HepG2 (cell line): ENCODE data around the gene TACC2. TPM values are rescaled to one million over a fixed set of nuclear protein-coding genes. Genes with fewer than 3 reads are reported as not detected.

ENCODE experiments used
- ATAC-seq: fragments of 200-7000 bp; cut with Tn5 transposase; 3 replicates; pipeline ENCODE4 v1.9.1; 2020; ENCODE audit warnings: mild to moderate bottlenecking, moderate library complexity
- BruUV-seq: library from RNA; stranded (reverse); fragments of 400-500 nt; replicated peaks from 2 replicates; lab custom pipeline; 2021; lab: Mats Ljungman, UMichigan
- CTCF ChIA-PET: fragments of 300-600 bp; formaldehyde crosslinking; extraction: SDS; loops from one replicate; lab custom pipeline; 2021; ENCODE audit warnings: low total read pairs, inconsistent platforms, low intra/inter-chr PET ratio; lab: Yijun Ruan, JAX
- POLR2A ChIA-PET: fragments of 350-600 bp; sonication (Branson Sonifier 250); formaldehyde crosslinking; loops from one replicate; lab custom pipeline; 2020; ENCODE audit warnings: antibody characterized with exemption, inconsistent platforms; lab: Yijun Ruan, JAX
- DNase-seq: peaks from one replicate; pipeline ENCODE4 v3.0.0-alpha.2; 2015; ENCODE audit warnings: low spot score
- FAIRE-seq: peaks from 3 replicates; lab custom pipeline; 2011; peaks lifted over from hg19 to GRCh38; lab: Jason Lieb, UNC
- H2AFZ ChIP-seq: one replicate; pipeline ENCODE4 v1.6.1; 2011; ENCODE audit warnings: low read length, inconsistent platforms
- H3K27ac ChIP-seq: fragments of 300-600 bp; 3 replicates; pipeline ENCODE4 v1.8.0; 2011; ENCODE audit warnings: mixed run types, mild to moderate bottlenecking, mixed read lengths, low read length, inconsistent platforms; ENCODE audit not compliant: insufficient read depth; ENCODE audit errors: extremely low read length
- H3K27me3 ChIP-seq, 2 experiments: fragments of 200-600 bp in 1 of 2; 2 replicates in 1 of 2; 3 replicates in 1 of 2; pipeline versions ENCODE4 v1.6.0 to v1.8.0; 2011; ENCODE audit warnings: low read length in 2 of 2, mild to moderate bottlenecking in 2 of 2, moderate library complexity in 2 of 2, inconsistent platforms in 1 of 2; ENCODE audit not compliant: insufficient read depth in 2 of 2, control insufficient read depth in 1 of 2
- H3K36me3 ChIP-seq, 2 experiments: fragments of 200-600 bp in 1 of 2; replicated peaks in 1 of 2; 2 replicates in 1 of 2; 3 replicates in 1 of 2; pipeline versions ENCODE4 v1.5.1 to v1.8.0; 2011; ENCODE audit warnings: low read length in 2 of 2, inconsistent platforms in 1 of 2; ENCODE audit not compliant: insufficient read depth in 2 of 2, control insufficient read depth in 1 of 2
- H3K4me1 ChIP-seq: 2 replicates; pipeline ENCODE4 v1.5.1; 2012; ENCODE audit warnings: low read length, inconsistent platforms; ENCODE audit not compliant: insufficient read depth
- H3K4me2 ChIP-seq: 2 replicates; pipeline ENCODE4 v1.6.0; 2011; ENCODE audit warnings: low read depth, low read length, inconsistent platforms
- H3K4me3 ChIP-seq, 3 experiments: fragments of 200-600 bp in 1 of 3; sonication (generic), shearing (Covaris generic) in 1 of 3; replicated peaks in 1 of 3; 2 replicates each; pipeline ENCODE4 v1.5.1; 2011 to 2016; ENCODE audit warnings: low read length in 3 of 3, inconsistent platforms in 2 of 3, low read depth in 2 of 3, mild to moderate bottlenecking in 2 of 3, control low read depth in 1 of 3, mixed read lengths in 1 of 3; ENCODE audit not compliant: insufficient read depth in 1 of 3
- H3K79me2 ChIP-seq: one replicate; pipeline ENCODE4 v1.6.1; 2011; ENCODE audit warnings: low read length, inconsistent platforms; ENCODE audit not compliant: insufficient read depth
- H3K9ac ChIP-seq: 2 replicates; pipeline ENCODE4 v1.6.0; 2011; ENCODE audit warnings: mild to moderate bottlenecking, low read depth, low read length, inconsistent platforms; ENCODE audit not compliant: insufficient read depth
- H3K9me3 ChIP-seq: 2 replicates; pipeline ENCODE4 v1.5.1; 2012; ENCODE audit warnings: mild to moderate bottlenecking, low read length
- H4K20me1 ChIP-seq: 2 replicates; pipeline ENCODE4 v1.6.0; 2011; ENCODE audit warnings: inconsistent platforms, mild to moderate bottlenecking, low read length, moderate library complexity; ENCODE audit not compliant: insufficient read depth
- ESRRA ChIP-seq: sonication (generic); formaldehyde crosslinking; IDR thresholded peaks from 2 replicates; pipeline ENCODE4 v1.5.1; 2020; ENCODE audit warnings: mild to moderate bottlenecking, low read depth, missing genetic modification reagents
- FOXA3 ChIP-seq: IDR thresholded peaks from 2 replicates; pipeline ENCODE4 v1.6.1; 2016; ENCODE audit warnings: missing genetic modification reagents, missing compliant biosample characterization
- FOXP1 ChIP-seq, 2 experiments: fragments of 450-650 bp in 1 of 2; IDR thresholded peaks; 2 replicates each; pipeline ENCODE4 v1.6.1; 2017 to 2018; ENCODE audit warnings: antibody characterized with exemption in 1 of 2
- GATAD2A ChIP-seq: IDR thresholded peaks from 2 replicates; pipeline ENCODE4 v1.6.1; 2016
- HDAC2 ChIP-seq: sonication (generic); formaldehyde crosslinking; IDR thresholded peaks from 2 replicates; pipeline ENCODE4 v1.4.0; 2020; ENCODE audit warnings: missing genetic modification reagents
- KDM1A ChIP-seq: IDR thresholded peaks from 2 replicates; pipeline ENCODE4 v1.6.1; 2016; ENCODE audit warnings: missing compliant biosample characterization
- NR2F6 ChIP-seq, 2 experiments: IDR thresholded peaks; 2 replicates each; pipeline ENCODE4 v1.6.1; 2016; ENCODE audit warnings: antibody characterized with exemption in 1 of 2, mild to moderate bottlenecking in 1 of 2
- RARA ChIP-seq: IDR thresholded peaks from 2 replicates; pipeline ENCODE4 v1.6.1; 2016; ENCODE audit warnings: missing genetic modification reagents, missing compliant biosample characterization
- SAP130 ChIP-seq: IDR thresholded peaks from 2 replicates; pipeline ENCODE4 v1.6.1; 2016; ENCODE audit warnings: low read depth
- SRSF9 ChIP-seq: fragments of 200-400 bp; formaldehyde crosslinking; IDR thresholded peaks from 2 replicates; pipeline ENCODE4 v1.6.1; 2018; ENCODE audit warnings: borderline replicate concordance, mild to moderate bottlenecking, low read depth, low read length; ENCODE audit not compliant: insufficient read depth, poor library complexity, severe bottlenecking
- ZEB1 ChIP-seq: IDR thresholded peaks from 2 replicates; pipeline ENCODE4 v1.6.1; 2012; ENCODE audit warnings: mild to moderate bottlenecking, low read depth, inconsistent platforms; ENCODE audit not compliant: insufficient replicate concordance
- ZNF263 ChIP-seq: sonication (generic); formaldehyde crosslinking; IDR thresholded peaks from 2 replicates; pipeline ENCODE4 v1.4.0; 2020; ENCODE audit warnings: missing genetic modification reagents
- ZNF296 ChIP-seq: sonication (generic); formaldehyde crosslinking; conservative IDR thresholded peaks from 2 replicates; pipeline ENCODE4 v1.5.0; 2020; ENCODE audit warnings: mild to moderate bottlenecking, missing genetic modification reagents
- ZNF570 ChIP-seq: sonication (generic); formaldehyde crosslinking; IDR thresholded peaks from 2 replicates; pipeline ENCODE4 v1.4.0; 2020; ENCODE audit warnings: mild to moderate bottlenecking, missing genetic modification reagents, borderline replicate concordance
- ZNF747 ChIP-seq: sonication (generic); formaldehyde crosslinking; IDR thresholded peaks from 2 replicates; pipeline ENCODE4 v1.8.1; 2023; ENCODE audit warnings: missing genetic modification reagents, mild to moderate bottlenecking, borderline replicate concordance
- ZNF777 ChIP-seq: sonication (generic); formaldehyde crosslinking; IDR thresholded peaks from 2 replicates; pipeline ENCODE4 v1.4.0; 2020; ENCODE audit warnings: missing genetic modification reagents
- ZNF879 ChIP-seq: sonication (generic); formaldehyde crosslinking; IDR thresholded peaks from 2 replicates; pipeline ENCODE4 v1.8.1; 2023; ENCODE audit warnings: missing genetic modification reagents
- WGBS: methylation state at CpG from one replicate; pipeline ENCODE4 v1.1.6; 2017; ENCODE audit warnings: low lambda C conversion rate; 5-methylcytosine and 5-hydroxymethylcytosine counted together
- in situ Hi-C: cut with HindIII; loops from 2 replicates; pipeline ENCODE4 v1.10.0; 2017; ENCODE audit warnings: low pct_unique_long_range_greater_than_20kb; ENCODE audit not compliant: extremely low pct_ligation_motif_present
- intact Hi-C: fragments of 100-400 bp; cut with micrococcal nuclease; formaldehyde crosslinking; loops from one replicate; pipeline ENCODE4 v1.10.0; 2022; ENCODE audit not compliant: unreplicated experiment
- polyA plus RNA-seq, 8 experiments: library from polyadenylated mRNA; depleted of rRNA in 3 of 8; stranded (reverse) in 7 of 8; unstranded in 1 of 8; fragments of >200 nt; fragmentation: Illumina TruSeq in 4 of 8; extraction: Trizol in 4 of 8; gene quantifications; 2 replicates each; pipeline versions ENCODE4 v1.2.1 to v1.2.3, GENCODE V29; 2011 to 2016; ENCODE audit warnings: low read depth in 4 of 8, missing spikeins in 1 of 8, mixed read lengths in 1 of 8; ENCODE audit not compliant: insufficient read depth in 1 of 8
- total RNA-seq, 5 experiments: library from RNA; depleted of rRNA; stranded (reverse); fragments of >200 nt; fragmentation: Illumina TruSeq; extraction: Trizol; gene quantifications; 2 replicates each; pipeline ENCODE4 v1.2.3, GENCODE V29; 2016; ENCODE audit warnings: low read depth in 1 of 5
- TF ChIP-seq, protein P1 (sequence below): sonication (generic); formaldehyde crosslinking; IDR thresholded peaks from 2 replicates; pipeline ENCODE4 v1.4.0; 2020; ENCODE audit warnings: missing genetic modification reagents
- TF ChIP-seq, protein P2 (sequence below): fragments of 450-650 bp; IDR thresholded peaks from 2 replicates; pipeline ENCODE4 v1.6.1; 2016
- TF ChIP-seq, protein P3 (sequence below): sonication (generic); formaldehyde crosslinking; IDR thresholded peaks from 2 replicates; pipeline ENCODE4 v1.5.0; 2020; ENCODE audit warnings: mild to moderate bottlenecking, missing genetic modification reagents
- TF ChIP-seq, protein P4 (sequence below): IDR thresholded peaks from 2 replicates; pipeline ENCODE4 v1.6.1; 2018; ENCODE audit warnings: missing genetic modification reagents

TACC2 gene
- total and polyA plus RNA-seq, 2 of the 13 experiments (the other 11 are each of a cell fraction or from before 2014, with no cell fraction given) = 11.8 to 16.0 TPM

DNA sequence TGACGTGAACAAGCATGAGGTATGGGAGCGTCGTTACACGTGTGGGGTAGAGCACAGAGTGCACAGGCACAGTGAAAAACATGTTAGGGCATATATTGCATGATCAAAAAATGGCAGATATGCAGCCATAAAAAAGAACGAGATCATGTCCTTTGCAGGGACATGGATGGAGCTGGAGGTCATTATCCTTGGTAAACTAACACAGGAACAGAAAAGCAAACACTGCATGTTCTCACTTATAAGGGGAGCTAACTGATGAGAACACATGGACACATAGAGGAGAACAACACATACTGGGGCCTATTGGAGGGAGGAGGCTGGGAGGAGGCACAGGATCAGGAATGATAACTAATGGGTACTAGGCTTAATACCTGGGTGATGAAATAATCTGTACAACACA is 66.3 kb downstream of the TACC2 start:
- peak overlapping the region; percentile 65 for H3K27ac ChIP-seq
- H2AFZ ChIP-seq = no peak overlapping the region
- H3K79me2 ChIP-seq = no peaks in the 10 kb centered on the region
- H3K9ac ChIP-seq = no peak overlapping the region
- H3K4me1 ChIP-seq = peaks cover 66% of the 10 kb centered on the region
- in situ Hi-C loops (no loop called here), intact Hi-C loops (no loop called here)
- H4K20me1 ChIP-seq = no peaks in the 10 kb centered on the region
- H3K36me3 ChIP-seq = peaks cover 2 to 14% of the 10 kb centered on the region in 2 experiments; a peak in 3 of 5 replicates
- 0 out of 6 replicates have a peak overlapping the region, but pooled peaks of 1 of the 3 experiments have one; percentile 34 for H3K4me3 ChIP-seq
- 68% methylated on average over 5 of the region's 5 CpGs for WGBS
- no peaks in the 10 kb centered on the region for H3K27me3 ChIP-seq
- ATAC-seq (peak; percentile 15), DNase-seq (peak; percentile 49), FAIRE-seq (peak; percentile 64)
- no peaks in the 10 kb centered on the region for H3K9me3 ChIP-seq
- no peak overlapping the region for H3K4me2 ChIP-seq
- ChIA-PET POLR2A (interaction anchor here (0.6 to 3.4 kb wide), 7 partner anchors 8 to 128 kb away, joined by 3 to 38 read pairs (median 6); partner anchors contain the start of gene ATE1), CTCF (no interaction called here)
- BruUV-seq = no TSS peak
- TF ChIP-seq, protein P1, sequence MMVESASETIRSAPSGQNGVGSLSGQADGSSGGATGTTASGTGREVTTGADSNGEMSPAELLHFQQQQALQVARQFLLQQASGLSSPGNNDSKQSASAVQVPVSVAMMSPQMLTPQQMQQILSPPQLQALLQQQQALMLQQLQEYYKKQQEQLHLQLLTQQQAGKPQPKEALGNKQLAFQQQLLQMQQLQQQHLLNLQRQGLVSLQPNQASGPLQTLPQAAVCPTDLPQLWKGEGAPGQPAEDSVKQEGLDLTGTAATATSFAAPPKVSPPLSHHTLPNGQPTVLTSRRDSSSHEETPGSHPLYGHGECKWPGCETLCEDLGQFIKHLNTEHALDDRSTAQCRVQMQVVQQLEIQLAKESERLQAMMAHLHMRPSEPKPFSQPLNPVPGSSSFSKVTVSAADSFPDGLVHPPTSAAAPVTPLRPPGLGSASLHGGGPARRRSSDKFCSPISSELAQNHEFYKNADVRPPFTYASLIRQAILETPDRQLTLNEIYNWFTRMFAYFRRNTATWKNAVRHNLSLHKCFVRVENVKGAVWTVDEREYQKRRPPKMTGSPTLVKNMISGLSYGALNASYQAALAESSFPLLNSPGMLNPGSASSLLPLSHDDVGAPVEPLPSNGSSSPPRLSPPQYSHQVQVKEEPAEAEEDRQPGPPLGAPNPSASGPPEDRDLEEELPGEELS (CRISPR knock-in tag) = 0 out of 2 replicates have a peak, but pooled peaks have one; percentile 30
- peak; percentile 30; the same call in 1 of the 2 replicates for TF ChIP-seq HDAC2
- TF ChIP-seq SAP130 (CRISPR knock-in tag) = 0 out of 2 replicates have a peak, but pooled peaks have one; percentile 21
- no peak for TF ChIP-seq ZNF296 (CRISPR knock-in tag)
- no peak for TF ChIP-seq ZNF747 (CRISPR knock-in tag)
- TF ChIP-seq ZNF879 = no peak
- peak; percentile 68 for TF ChIP-seq FOXA3 (CRISPR knock-in tag)
- no peak for TF ChIP-seq FOXP1 (IDR thresholded peaks at IDR 0.05)
- peak; percentile 47; the same call in 1 of the 2 replicates for TF ChIP-seq FOXP1 (CRISPR knock-in tag; IDR thresholded peaks at IDR 0.05)
- TF ChIP-seq ESRRA (CRISPR knock-in tag) = peak; percentile 88
- no peak for TF ChIP-seq NR2F6 (IDR thresholded peaks at IDR 0.05)
- TF ChIP-seq NR2F6 (CRISPR knock-in tag; IDR thresholded peaks at IDR 0.05) = peak; percentile 38
- TF ChIP-seq ZEB1 = no peak
- TF ChIP-seq GATAD2A (CRISPR knock-in tag) = peak; percentile 52; the same call in 1 of the 2 replicates
- 0 out of 2 replicates have a peak, but pooled peaks have one; percentile 59 for TF ChIP-seq KDM1A
- TF ChIP-seq, protein P2, sequence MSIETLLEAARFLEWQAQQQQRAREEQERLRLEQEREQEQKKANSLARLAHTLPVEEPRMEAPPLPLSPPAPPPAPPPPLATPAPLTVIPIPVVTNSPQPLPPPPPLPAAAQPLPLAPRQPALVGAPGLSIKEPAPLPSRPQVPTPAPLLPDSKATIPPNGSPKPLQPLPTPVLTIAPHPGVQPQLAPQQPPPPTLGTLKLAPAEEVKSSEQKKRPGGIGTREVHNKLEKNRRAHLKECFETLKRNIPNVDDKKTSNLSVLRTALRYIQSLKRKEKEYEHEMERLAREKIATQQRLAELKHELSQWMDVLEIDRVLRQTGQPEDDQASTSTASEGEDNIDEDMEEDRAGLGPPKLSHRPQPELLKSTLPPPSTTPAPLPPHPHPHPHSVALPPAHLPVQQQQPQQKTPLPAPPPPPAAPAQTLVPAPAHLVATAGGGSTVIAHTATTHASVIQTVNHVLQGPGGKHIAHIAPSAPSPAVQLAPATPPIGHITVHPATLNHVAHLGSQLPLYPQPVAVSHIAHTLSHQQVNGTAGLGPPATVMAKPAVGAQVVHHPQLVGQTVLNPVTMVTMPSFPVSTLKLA = no peak
- TF ChIP-seq, protein P3, sequence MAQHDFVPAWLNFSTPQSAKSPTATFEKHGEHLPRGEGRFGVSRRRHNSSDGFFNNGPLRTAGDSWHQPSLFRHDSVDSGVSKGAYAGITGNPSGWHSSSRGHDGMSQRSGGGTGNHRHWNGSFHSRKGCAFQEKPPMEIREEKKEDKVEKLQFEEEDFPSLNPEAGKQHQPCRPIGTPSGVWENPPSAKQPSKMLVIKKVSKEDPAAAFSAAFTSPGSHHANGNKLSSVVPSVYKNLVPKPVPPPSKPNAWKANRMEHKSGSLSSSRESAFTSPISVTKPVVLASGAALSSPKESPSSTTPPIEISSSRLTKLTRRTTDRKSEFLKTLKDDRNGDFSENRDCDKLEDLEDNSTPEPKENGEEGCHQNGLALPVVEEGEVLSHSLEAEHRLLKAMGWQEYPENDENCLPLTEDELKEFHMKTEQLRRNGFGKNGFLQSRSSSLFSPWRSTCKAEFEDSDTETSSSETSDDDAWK = no peak
- TF ChIP-seq ZNF777 (CRISPR knock-in tag) = no peak
- no peak for TF ChIP-seq SRSF9
- TF ChIP-seq, protein P4, sequence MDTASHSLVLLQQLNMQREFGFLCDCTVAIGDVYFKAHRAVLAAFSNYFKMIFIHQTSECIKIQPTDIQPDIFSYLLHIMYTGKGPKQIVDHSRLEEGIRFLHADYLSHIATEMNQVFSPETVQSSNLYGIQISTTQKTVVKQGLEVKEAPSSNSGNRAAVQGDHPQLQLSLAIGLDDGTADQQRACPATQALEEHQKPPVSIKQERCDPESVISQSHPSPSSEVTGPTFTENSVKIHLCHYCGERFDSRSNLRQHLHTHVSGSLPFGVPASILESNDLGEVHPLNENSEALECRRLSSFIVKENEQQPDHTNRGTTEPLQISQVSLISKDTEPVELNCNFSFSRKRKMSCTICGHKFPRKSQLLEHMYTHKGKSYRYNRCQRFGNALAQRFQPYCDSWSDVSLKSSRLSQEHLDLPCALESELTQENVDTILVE (CRISPR knock-in tag) = no peak
- no peak for TF ChIP-seq ZNF263 (CRISPR knock-in tag)
- TF ChIP-seq ZNF570 (CRISPR knock-in tag) = no peak
- 0 out of 2 replicates have a peak, but pooled peaks have one; percentile 24 for TF ChIP-seq RARA (CRISPR knock-in tag)
